Activated naive CD4-positive, alpha-beta T cell (primary cell): ENCODE data around the gene ZNF280D.

Source experiments
- DNase-seq, 4 experiments: peaks; one replicate each; lab custom pipeline; 2025; lab: John Stamatoyannopoulos, UW

The ZNF280D gene

GRCh38 chr15:56752986-56753385, 19.7 kb upstream of the ZNF280D start:
- DNase-seq = no peak

GRCh38 chr15:56749982-56750381, 16.7 kb upstream of the ZNF280D start:
- DNase-seq = no peak

GRCh38 chr15:56744701-56745683, 11.7 kb upstream of the ZNF280D start:
- no peak for DNase-seq

GRCh38 chr15:56741541-56741940, 8.2 kb upstream of the ZNF280D start:
- no peak for DNase-seq

GRCh38 chr15:56739964-56740640, 6.8 kb upstream of the ZNF280D start:
- DNase-seq = no peak

- DNase-seq = no peak
Measured at GRCh38 chr15:56739474-56739873, 6.2 kb upstream of the ZNF280D start.

GRCh38 chr15:56737791-56738190, 4.5 kb upstream of the ZNF280D start:
- DNase-seq = no peak

- DNase-seq = no peak
Measured at GRCh38 chr15:56736881-56737707, 3.8 kb upstream of the ZNF280D start.

- DNase-seq = no peak
Measured at GRCh38 chr15:56736308-56736707, 3.0 kb upstream of the ZNF280D start.

GRCh38 chr15:56735589-56735988, 2.3 kb upstream of the ZNF280D start:
- no peak for DNase-seq

- DNase-seq = no peak
Measured at GRCh38 chr15:56734013-56734635, 815 bp upstream of the ZNF280D start.

GRCh38 chr15:56732886-56733135, 498 bp downstream of the ZNF280D start:
- no peak for DNase-seq

GRCh38 chr15:56732135-56732885, 999 bp downstream of the ZNF280D start:
- DNase-seq = no peak

GRCh38 chr15:56731548-56731947, 1.8 kb downstream of the ZNF280D start:
- DNase-seq = no peak

- DNase-seq = no peak
Measured at GRCh38 chr15:56729561-56729960, 3.7 kb downstream of the ZNF280D start.

GRCh38 chr15:56725386-56725785, 7.9 kb downstream of the ZNF280D start:
- DNase-seq = no peak

- DNase-seq = no peak
Measured at GRCh38 chr15:56724232-56724631, 9.1 kb downstream of the ZNF280D start.

- DNase-seq = no peak
Measured at GRCh38 chr15:56723787-56724186, 9.5 kb downstream of the ZNF280D start.

- no peak for DNase-seq
Measured at GRCh38 chr15:56719774-56720555, 13.3 kb downstream of the ZNF280D start.

- no peak for DNase-seq
Measured at GRCh38 chr15:56719021-56719612, 14.2 kb downstream of the ZNF280D start.
